GM18507 (cell line): Measurements from ENCODE around the gene GRHL1.
"Not testable (repeated sequence)": the region's sequence is repeated elsewhere in the genome, so short reads cannot be mapped to it uniquely, and the experiment has no call there.

Experiments
- DNase-seq: peaks from one replicate; pipeline ENCODE4 v3.0.0; 2011; ENCODE audit warnings: low read depth; ENCODE audit not compliant: insufficient read length; ENCODE audit errors: extremely low spot score
- FAIRE-seq: peaks from 2 replicates; lab custom pipeline; 2011; peaks lifted over from hg19 to GRCh38; lab: Jason Lieb, UNC

GRHL1 gene

DNA sequence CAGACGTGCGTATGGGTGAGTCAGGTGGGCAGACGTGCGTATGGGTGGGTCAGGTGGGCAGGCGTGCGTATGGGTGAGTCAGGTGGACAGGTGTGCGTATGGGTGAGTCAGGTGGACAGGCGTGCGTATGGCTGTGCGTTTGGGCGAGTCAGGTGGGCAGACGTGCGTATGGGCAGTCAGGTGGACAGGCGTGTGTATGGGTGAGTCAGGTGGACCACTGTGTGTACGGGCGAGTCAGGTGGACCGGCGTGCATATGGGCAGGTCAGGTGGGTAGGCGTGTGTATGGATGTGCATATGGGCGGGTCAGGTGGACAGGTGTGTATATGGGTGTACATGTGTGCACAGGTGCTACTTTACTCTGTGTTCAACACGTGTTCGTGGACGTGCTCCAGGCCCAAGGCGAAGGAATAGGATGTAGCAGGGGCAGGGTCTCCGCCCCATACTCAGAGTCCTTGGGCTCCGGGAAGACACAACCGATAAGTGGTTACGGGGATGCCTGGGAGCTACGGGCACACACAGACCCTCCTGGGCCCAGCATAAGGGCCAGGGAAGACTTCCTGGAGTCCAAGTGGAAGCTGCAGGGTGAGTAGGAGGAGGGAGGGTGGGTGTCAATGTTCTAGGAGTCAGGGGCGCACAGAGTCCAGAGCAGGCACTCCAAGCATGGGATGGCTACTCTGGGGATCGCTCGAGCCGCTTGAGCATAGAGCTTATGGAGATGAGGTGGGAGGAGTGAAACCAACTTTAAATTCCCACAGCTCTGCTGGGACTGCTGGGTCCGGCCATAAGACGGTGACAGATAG lies 64.7 kb downstream of the GRHL1 start:
- FAIRE-seq = no peak
- no peak for DNase-seq

DNA sequence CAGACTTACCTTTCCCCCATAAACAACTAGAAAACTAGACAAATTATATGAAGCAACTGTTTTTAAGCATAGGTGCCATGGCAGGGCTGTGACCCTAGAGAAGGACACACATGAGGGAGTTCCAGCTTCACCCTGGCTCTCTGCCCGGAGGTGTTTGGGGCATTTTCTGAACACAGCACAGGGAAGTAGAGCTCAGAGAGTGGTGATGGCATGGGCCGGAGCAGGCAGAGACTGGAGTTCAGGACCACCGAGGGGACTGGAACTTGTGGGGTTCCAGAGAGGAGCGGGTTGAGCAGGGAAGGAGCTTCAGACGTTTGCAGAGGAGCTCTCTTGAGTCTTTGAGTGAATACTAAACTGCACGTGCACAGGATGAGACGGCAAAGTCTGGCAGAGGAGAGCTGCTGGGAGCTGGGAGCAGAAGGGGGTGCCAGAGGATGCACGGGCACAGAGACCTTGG lies 65.3 kb downstream of the GRHL1 start:
- DNase-seq (no peak), FAIRE-seq (no peak)

DNA sequence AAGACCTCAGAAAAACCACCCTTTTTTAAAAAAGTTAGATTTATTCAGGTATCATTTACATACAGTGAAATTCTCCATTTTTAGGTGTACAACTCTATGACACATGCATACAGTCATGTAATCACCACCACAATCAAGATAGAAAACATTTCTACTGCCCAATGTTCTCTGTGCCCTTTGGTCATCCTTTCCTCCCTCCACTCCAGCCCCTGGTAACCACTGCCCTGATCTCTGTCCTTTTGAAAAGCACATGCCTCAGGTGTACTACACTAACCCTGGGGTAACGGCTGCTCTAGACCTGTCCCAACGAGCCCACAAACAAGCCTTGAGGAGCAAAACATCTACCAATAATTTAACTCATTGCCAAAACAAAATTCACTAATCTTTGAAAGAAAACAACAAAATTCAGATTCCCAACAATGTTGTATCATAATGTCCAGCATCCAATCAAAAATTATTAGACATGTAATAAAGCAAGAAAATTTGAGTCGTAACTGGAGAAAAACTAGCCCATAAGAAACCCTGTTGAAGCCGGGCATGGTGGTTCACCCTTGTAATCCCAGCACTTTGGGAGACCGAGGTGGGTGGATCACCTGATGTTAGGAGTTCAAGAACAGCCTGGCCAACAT lies 65.9 kb downstream of the GRHL1 start:
- DNase-seq (no peak), FAIRE-seq (no peak)

DNA sequence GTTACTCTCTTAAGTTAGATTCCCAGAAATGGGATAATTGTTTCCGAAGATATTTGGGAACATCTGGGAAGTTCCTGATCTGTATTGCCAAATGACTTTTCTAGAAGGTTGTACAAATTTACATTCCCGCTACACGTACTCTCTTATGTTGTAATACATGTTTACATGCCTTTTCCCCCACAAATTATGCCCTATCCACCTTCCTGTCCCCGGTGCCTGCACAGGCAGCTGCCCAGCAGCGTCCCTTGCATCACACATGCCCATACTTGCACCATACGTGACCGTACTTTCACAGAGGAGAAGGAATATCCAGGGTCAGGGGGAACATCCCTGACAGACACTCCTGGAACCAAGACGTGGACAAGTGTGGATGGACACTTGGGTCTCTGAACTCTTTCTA lies 67.7 kb downstream of the GRHL1 start:
- no peak for FAIRE-seq

DNA sequence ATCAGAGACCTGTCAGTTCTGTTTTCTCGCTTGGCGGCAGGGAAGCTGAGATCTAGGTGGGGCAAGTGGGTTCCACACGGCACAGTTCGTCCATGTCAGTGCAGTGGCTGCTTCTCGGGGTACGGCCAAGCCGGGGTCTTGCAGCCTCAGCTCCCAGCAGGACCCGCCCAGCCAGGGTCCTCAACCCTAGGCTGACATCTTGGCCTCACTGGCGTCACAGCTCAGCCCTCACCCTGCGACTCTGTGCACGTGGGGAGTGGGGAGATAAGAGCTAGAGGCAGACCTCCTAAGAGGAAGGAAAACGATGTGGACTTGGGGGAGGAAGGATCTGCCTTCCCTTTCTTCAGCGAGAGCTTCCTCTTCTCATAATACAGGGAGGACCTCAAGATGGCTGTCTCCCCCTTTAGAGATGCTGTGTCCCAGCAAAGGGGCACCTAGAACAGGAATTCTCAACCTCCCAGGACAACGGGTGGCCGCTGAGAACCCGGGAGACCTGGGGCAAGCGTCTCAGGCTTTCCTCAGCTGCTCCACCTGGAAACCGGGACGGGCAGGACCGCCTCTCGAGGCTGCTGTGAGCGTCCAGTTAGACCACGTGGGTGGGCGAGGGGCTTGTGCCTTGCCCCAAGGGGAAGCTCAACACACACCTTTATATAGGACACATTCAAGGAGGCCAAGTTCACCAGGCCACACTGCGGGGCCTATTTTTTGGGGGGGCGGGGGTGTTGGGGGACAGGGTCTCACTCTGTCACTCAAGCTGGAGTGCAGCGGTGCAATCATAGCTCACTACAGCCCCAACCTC lies 68.3 kb downstream of the GRHL1 start:
- FAIRE-seq (no peak), DNase-seq (no peak)

More for the DNA sequence above, 67.7 kb downstream of the GRHL1 start:
- no peak for DNase-seq

DNA sequence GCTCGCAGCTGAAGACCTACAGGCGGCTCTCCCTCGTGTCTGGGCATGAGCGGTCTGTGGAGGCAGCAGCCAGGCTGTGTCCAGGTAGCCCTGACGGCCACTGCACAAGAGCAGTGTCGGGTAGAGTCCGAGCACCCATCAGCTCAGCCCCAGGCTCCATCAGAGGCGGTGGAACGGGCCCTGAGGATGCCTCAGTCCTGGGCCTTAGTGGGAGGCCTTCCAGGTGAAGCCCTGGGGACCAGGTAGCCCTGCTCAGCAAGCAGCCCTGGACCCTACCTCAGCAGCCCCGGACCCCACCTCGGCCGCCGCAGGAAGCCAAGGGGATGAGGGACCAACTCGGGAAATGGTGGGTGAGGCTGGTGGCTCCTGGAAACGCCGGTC lies 70.5 kb downstream of the GRHL1 start:
- no peak for FAIRE-seq
- DNase-seq = no peak

DNA sequence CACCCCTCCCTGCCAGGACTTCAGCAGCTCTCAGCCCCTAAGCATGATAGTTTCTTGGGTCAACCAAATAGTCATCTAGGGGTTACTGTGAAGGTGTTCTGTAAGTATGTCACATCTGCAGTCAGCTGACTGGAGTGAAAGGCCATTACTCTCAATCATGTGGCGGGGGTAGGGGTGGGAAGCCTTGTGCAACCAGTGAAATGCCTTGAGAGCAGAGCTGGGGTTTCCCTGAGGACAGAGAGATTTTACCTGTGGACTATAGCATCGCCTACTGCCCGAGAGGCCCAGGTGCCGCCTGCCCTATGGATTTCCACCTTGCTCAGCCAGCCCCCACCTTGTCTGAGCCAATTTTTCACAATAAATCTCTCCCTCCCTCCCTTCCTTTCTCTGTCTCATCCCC lies 71.0 kb downstream of the GRHL1 start:
- DNase-seq (no peak), FAIRE-seq (no peak)

DNA sequence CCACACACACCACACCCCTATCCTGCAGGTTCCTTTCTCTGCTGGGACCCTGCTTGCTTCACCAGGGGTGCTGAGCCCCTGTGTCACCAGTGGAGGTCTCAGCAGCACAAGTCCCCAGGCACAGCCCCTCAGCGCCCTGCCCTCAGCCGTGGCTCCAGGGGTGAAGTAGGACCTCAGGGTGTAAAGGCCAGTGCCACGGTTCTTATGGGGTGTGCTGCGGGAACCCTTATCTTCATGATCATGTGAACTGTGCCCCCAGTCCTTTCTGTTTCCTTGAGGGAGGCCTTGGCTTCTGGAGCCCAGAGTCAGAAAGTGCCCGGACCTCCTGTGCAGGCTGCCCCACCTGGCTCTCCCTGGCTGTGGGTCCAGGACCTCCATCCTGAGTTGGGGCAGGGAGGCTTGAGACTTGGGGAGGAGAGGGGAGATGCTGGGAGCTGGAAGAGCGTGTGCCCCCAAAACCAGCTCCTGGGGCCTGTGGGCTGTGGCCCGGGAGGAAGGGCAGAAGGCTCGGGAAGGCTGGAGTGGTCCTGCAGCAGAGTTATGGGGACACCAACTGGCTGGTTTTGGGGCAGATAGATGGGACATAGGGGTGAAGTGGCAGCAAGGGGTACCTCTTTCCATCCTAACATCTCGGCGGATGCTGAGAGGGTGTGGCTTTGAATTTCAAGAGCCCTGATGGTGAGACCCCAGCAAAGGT lies 71.6 kb downstream of the GRHL1 start:
- DNase-seq (no peak), FAIRE-seq (no peak)

DNA sequence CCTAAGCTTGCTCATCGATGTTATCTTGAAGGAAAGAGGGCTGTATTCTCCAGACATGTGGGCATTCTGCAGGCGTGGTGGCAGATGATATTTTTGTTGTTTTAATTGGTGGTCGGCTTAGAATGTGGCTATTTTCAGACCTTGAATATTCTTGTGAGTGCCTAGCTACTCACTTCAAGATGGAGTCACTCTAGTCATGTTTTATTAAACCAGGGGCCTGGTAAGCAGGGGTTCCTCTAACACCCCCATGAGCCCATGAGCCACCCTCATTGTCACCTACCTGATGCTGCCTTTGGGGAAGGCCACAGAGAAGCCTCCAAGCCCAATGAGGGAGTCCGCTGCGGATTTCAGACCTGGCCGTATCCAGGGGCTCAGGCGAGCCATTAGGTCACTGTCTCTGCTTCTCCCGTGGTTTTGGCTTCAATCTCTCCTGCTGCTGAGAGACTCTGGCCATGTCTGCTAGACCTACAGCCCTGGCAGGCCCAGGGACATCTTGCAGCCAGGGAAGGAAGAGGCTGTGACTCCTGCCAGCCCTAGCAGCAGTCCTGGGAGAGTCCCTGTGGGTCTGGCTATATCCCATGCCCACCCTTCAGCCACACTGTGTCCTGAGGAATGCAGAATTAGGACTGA lies 75.6 kb downstream of the GRHL1 start:
- DNase-seq = no peak
- no peak for FAIRE-seq

DNA sequence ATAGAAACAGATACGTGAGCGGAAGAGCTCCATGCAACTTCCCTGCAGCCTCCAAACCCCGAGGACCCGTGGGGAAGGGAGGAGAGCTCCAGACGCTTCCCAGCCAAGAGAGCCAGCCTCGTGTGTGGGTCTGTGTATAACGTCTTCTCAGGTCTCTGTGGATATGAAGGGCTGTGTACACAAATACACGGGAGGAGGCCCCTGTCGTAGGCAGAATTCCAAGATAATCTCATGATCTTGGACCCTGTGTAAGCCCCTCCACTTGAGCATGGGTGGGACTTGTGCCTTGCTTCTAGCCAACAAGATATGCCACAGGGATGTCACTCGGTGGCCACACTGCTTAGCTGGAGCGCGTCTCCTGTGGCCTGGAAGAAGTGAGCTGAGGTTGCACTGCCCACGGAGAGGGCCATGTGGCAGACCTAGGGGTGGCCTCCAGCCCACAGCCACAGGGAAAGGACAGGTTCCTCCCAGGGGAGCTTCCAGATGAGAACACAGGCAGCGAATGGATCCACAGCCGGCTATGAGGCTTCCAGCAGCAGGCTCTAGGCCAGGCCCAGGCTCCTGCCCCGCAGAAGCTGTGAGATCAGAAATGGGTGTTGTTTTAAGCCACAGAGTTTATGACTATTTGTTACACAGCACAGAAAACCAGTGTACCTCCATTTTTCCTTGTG lies 76.3 kb downstream of the GRHL1 start:
- FAIRE-seq (no peak), DNase-seq (no peak)

DNA sequence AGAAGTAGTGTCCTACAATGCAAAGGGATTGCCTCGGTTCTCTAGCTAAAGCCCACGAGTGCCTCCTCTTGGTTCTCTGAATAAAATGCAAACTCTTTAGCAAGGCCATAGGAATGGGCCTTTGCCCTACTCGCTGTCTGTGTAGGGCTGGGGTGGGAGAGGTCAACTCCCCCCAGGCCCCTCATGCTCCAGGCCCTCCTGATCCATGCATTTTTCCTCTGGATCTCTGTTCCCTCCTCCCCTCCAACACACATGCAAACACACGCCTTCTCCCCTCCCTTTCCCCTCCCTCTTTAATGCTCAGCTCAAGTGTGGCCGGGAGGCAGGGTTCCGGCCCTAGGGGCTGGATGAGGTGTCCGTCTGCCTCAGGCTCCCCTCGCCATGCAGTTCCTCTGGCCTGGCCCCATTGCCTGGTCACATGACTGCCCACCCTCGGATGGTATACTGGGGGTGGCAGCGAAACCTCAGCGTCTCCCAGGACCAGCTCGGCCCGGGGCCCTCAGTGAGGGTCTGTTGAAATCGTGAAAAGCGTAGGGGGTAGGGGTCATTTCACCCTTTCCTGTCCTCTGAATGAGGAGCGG lies 77.0 kb downstream of the GRHL1 start:
- FAIRE-seq (no peak), DNase-seq (no peak)

DNA sequence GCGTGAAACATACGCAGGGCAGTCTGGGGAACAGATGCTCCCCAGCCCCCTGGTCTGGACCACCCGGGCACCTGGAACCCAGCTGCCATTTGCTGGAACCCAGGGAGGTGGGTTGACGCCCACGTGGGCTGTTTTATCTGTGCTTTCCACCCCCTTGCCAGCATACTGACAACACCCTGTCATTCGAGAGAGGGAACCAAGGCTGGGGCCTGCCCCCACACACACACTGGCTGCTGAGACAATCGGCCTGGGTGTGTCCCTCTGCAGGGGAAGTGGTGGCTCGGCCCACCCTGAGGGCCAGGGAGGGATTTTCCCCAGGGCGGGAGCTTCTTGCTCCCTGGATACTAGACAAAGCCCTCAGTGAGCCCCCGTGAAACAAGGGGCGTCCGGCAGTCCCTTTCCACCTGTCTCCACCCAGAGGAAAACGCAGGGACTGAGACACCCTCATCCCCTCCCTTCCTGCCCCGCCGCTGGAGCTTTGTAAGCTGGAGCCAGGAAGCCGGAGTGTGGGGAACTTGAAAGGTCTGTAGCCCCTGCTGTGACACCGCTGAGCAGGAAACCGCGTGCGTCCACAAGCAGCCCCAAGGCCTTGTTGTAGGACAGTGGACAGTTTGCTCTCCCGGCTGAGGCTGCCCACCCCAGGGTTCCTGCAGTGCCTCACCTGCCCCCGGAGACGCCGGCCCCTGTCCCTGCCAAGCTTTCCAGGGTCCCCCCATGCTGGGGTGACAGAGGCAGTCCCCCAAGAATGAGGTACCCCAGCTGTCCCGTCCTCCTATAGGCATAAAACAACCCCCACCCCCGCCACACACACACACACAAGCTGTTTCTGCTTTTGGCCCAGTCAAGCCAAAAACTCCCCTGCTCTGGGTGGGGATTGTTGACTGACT lies 77.7 kb downstream of the GRHL1 start:
- FAIRE-seq (peak; percentile 68), DNase-seq (peak; percentile 43)

DNA sequence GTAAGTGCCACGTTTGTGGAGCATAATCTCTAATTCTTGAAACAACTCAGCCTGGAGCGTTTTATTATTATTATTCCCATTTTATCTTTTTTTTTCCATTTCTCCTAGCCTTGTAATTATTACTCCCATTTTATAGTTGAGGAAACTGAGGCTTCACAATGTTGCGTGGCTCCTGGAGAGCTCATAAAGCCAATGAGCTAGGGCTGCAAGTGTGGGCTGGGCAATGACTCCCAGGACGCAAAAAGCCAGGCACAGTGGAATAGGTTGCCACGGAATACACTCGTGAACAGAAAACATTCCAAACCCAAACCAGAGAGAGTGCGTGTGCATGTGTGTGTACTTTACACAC lies 78.4 kb downstream of the GRHL1 start:
- DNase-seq (no peak), FAIRE-seq (no peak)

DNA sequence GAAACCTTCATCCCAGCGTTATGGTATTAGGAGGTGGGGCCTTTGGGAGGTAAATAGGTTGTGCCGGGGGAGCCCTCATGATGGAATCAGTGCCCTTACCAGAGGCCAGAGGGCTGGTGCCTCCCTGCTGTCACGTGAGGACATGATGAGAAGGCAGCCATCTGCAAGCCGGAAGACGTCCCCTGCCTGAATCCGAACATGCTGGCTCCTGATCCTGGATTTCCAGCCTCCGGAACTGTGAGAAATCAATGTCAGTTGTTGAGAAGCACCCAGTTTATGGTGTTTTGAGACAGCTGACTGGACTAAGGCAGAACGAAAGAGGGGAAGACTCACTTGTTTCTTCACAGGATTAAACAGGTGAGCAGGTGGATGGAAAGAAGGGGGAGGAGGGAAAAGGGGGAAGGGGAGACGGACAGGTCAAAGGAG lies 78.8 kb downstream of the GRHL1 start:
- DNase-seq (no peak), FAIRE-seq (no peak)

DNA sequence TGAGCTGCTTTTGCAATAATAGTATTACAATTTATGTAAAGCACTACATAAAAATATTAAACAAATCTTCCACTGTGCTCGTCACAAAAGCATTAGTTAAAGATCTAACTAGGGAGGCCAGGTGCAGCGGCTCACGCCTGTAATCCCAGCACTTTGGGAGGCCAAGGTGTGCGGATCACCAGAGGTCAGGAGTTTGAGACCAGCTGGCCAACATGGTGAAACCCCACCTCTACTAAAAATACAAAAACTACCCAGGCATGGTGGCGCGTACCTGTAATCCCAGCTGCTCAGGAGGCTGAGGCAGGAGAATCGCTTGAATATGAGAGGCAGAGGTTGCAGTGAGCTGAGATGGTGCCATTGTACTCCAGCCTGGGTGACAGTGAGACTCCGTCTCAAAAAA lies 79.3 kb downstream of the GRHL1 start:
- not testable (repeated sequence) for DNase-seq, FAIRE-seq

DNA sequence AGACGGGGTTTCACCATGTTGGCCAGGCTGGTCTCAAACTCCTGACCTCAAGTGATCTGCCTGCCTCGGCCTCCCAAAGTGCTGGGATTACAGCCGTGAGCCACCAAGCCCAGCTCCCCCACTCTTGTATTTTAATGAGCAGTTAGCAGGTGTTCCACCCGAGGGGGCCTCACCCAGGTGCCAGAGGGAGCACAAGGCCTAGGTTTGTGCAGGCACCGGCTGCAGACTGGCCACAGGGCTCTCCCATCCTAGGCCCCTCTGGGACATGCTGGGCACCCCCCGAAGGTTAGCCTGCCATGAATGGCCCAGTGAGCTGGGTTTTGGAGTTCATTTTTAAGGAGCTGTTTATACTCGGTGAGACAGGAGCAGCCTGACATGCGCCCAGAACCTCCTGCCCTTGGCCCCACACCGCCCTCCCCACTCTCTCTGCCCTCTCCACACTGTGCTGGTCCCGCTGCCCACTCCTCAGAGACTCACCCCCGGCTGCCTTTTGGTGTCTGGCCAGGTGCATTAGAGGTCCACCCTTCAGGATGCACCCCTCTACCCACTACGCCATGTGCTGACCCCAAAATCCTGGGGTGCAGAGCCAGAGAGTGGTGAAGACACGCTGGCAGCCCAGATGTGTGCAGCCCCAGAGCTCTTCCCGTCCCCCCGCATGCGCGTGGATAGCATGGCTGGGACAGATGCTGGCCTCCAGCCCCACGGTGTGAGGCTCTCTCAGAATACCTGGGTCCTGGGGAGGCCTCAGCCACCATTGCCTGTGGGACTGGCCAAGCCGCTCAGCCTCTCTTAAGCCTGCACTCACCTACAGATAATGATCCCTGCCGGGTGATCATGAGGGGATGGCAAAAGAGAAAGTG lies 80.6 kb downstream of the GRHL1 start:
- FAIRE-seq (no peak), DNase-seq (no peak)

DNA sequence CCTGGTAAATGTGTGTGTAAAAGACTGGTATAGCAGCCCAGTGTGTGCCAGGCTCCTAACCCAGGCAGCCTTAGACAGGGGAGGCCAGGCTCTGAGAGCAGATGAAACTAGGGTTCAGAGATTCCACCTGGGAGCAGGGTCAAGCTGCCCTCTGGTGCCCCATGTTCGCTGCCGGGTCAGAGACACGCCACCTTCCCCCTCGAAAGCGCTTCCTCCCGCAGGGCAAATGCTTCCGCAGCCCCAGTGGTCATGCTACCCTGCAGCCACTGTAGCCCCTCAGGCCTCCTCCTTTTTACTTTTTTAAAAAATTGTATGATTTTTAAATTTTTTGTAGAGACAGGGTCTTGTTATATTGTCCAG lies 81.2 kb downstream of the GRHL1 start:
- FAIRE-seq = no peak

More for the DNA sequence above, 81.2 kb downstream of the GRHL1 start:
- no peak for DNase-seq
